SW 1271 (cell line): ENCODE results near the gene SMIM32.

ENCODE experiments used
- DNase-seq, 2 experiments: peaks; one replicate each; lab custom pipeline; 2025; lab: John Stamatoyannopoulos, UW

The SMIM32 gene

DNA sequence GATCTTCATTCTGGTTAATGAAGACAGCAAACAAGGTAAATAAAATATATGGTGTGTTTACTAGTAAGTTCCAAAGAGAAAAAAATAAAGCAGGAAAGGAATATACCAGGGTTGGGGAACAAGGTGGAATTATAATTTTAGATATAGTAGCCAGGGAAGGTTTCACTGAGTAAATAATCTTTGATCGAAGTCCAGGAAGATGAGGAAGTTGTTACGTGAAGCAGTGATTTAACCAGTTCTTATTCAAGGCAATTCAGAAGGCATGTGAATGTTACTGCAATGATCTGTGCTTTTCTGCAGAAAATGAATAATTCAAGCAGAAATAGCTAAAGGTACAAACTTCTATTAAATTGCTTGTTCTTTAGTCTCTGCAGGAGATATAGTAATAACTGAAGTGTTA, 6.2 kb downstream of the SMIM32 start:
- DNase-seq, result no peak

DNA sequence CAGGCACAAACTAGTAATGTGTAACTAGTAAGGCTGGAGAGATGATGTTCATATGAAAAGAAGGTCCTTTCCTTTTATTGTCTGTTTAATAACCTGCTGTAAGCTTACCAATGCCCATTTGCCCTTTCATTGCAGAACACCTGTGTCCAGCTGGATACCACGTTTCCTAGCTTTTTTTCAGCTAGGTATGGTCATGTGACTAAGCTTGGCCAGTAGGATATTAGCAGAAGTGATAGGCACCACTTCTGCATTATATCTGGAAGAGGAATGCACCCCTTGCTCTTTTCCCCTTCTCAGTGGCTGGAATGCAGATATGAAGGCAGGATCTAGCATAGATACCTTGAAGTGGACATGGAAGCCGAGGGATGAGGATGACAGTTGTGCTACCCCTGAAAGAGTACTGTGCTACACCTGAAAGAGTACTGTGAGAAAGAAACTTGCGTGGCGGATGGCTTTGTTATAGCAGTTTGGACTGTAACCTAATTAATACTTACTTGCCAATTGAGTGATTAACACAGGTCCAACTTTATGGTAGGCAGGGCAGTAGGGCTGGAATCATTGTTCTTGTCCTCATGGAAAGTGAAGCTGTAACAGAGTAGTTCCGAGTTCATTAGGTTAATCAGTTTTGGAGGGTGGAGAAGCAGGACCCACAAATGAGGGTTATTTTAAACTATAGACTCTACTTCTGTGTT, 6.8 kb downstream of the SMIM32 start:
- DNase-seq, result no peak

DNA sequence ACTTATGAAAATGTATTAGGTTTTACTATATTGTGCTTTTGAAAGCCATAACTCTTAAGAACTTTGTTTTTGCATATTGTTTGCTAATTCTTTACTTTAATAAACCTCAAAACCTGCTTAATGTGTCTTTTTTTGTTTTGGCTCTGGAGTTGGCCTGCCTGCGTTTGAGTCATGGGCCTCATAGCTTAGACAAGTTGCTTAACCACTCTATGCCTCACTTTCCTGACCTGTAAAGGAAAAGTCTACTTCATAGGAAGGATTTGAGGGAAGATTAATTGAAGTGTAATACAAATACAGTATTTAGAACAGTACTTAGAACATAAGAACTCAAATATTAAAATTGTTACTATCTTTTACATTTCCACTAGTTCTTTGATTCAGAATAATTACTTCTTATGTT, 10.3 kb downstream of the SMIM32 start:
- no peak for DNase-seq

DNA sequence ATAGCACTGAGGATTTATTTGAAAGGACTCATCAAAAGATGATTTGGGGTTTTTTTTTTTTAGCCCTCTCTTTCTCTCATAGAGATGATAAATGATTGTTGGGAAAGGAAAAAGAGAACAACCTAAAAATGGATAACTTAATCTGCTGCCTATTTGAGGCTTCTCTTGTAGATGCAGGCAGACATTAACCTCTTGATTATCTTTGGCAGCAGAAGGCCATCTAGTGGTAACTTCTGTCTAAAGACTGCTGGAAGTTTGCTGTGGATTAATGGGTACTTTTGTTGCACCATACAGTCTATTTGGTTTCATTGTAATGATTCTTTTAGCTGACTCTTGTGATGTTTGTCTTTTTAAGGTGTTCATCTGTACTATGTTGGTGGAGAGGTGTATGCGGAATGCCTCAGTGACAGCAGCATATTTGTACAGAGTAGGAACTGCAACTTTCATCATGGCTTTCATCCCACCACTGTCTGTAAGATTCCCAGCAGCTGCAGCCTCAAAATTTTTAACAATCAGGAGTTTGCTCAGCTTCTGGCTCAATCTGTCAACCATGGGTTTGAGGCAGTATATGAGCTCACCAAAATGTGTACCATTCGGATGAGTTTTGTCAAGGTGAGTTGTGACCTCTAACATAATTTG, 18.8 kb downstream of the SMIM32 start:
- DNase-seq, result peak; percentile 8 to 71

DNA sequence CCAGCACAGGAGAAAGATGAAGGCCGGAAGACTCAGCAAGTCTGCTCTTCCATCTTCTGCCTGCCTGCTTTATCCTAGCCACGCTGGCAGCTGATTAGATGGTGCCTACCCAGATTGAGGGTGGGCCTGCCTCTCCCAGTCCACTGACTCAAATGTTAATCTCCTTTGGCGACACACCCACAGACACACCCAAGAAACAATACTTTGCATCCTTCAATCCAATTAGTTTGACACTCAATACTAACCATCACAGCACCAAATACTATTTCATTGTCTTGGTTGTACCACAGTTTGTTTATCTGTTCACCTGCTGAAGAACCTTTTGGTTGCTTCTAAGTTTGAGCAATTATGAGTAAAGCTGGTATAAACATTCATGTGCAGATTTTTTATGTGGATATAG, 23.7 kb downstream of the SMIM32 start:
- no peak for DNase-seq

DNA sequence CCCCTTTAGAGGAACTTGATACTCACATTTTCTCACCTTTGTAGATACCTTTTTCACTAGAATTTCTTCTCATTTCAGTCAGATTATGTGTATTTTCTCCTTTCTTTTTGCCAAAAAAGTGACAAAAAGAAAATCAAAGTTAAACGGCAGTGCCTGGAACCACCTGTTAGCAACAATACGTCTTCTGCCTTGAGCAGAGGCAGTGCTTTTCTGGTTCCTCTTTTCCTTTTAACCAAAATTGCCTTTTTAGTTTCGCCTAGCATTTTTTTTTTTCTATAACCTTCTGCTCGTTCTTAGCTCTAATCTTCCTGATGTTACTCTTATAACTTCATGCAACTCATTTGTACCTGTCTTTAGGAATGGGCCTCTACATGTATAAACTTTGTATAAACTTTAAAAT, 26.1 kb downstream of the SMIM32 start:
- DNase-seq, result no peak

DNA sequence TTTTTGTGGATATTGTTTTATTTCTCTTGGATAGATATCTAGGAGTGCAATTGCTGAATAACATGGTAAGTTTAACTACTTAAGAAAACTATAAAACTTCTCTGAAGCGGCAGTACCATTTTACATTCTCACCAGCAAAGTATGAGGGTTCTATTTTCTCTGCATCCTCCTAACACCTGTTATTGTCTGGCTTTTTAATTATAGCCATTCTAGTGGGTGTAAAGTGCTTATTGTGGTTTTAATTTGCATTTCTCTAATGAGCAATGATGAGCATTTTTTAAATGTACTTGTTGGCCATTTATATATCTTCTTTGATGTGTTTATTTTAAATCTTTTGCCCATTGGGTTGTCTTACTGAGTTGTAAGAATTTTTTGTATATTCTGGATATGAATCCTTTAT, 28.7 kb downstream of the SMIM32 start:
- DNase-seq, result no peak

DNA sequence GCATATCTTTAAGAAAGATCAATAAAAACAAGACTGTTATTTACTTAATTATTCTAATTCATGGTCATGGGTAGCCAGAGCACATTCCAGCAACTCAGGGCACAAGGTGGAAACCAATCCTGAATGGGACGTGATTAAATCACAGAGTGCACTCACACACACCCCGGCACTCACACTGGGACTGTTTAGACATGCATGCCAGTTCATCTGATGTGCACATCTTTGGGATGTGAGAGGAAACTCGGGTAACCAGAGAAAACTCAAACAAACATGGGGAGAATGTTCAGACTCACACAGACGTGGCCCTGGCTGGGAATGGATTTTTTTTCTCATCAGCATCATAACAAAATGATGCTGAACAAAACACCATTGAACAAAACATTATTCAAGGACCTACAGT, 31.0 kb downstream of the SMIM32 start:
- DNase-seq, result no peak

DNA sequence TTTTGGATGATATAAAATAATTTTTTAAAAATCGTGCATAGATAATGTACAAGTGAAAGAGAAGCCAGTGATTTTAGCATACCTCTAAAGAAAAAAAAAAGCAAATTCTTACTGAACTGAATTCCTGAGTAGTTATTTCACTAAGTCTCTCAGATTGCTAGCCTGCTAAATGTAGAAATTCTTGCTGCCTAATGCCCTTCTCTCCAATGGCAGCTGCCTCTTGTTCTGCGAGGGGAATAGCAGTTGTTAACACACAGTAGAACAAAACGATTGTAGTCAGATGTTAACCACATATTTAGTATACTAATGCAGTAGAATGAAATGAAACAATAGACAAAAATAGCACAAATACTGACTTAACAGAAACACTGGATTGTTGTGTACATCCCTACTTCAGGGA, 33.5 kb downstream of the SMIM32 start:
- DNase-seq, result no peak

DNA sequence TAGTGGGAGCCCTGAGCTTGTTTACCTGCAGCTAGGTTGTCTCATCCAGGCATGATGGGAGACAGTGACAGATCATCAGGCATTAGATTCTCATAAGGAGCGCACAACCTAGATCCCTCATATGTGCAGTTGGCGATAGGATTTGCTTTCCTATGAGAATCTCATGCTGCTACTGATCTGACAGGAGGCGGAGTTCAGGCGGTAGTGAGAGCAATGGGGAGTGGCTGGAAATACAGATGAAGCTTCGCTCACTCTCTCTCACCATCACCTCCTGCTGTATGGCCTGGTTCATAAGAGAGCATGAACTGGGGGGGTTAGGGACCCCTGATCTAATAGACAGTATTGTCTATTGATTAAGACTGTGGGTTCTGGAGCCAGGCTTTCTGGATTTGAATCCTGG, 35.4 kb downstream of the SMIM32 start:
- no peak for DNase-seq

DNA sequence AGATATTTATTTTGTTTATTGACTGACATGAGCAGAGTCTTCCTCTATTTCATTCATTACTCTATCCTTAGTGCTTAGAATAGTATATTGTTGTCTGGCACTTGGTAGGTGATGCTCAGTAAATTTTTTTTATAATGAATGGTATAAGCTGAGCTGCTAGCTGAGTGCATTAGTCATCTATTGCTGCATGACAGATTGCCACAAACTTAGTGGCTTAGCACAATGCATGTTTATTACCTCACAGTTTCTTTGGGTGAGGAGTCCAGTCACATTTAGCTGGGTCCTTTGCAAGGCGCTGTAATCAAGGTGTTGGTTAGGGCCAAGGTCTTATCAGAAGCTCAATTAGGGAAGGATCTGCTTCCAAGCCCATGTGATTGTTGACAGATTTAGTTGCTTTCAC, 37.2 kb downstream of the SMIM32 start:
- DNase-seq, result no peak

DNA sequence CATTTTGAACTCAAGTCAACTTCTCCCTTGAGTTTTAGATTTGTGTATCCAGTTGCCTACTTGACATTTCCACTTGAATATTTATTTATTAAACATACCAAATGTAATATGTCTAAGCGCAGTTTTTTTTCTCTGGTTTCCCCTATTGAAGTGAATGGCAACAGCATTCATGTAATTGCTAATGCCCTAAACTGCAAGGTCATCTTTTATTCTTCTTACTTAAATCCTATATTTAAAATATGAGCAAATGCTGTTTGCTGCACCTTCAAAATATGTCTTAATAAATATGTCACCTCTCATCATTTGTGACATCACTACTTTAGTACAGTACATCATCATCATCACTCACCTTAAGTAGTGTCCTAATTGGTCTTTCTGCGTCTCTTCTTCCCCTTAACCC, 37.9 kb downstream of the SMIM32 start:
- no peak for DNase-seq

DNA sequence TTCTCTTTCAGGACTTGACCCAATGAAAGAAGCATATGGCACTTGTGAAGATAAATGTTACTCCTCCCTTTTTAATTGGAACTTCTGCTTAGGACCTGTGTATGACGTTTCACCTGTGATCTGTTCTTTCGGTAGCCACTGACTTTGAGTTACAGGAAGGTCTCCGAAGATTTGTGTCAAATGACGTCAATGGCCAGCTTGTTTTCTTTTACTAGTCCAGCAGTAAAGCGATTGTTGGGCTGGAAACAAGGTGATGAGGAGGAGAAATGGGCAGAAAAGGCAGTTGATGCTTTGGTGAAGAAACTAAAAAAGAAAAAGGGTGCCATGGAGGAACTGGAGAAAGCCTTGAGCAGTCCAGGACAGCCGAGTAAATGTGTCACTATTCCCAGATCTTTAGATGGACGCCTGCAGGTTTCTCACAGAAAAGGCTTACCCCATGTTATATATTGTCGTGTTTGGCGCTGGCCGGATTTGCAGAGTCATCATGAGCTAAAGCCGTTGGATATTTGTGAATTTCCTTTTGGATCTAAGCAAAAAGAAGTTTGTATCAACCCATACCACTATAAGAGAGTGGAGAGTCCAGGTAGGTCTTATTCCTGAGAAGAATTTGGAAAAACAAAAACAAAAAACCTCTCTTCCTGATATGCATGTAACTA, 39.3 kb downstream of the SMIM32 start:
- DNase-seq, result no peak

DNA sequence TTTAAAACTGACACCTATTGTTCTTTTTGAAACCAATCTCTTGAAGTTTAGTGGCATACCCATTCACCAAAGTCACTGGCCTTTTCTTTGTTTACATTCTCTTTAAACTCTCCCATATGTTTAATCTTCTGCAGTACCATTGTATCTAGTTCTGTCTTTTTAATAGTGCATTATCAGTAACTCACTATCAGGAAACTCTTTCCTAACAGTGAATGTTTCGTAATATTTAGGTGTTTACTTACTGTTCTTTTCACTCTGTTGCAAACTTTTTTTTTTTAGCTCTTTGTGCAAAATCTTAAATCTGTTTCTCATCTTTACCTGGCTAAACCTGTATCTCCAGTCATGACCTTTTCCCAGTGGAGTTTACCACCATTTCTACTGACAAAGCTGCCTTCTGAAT, 43.1 kb downstream of the SMIM32 start:
- no peak for DNase-seq

DNA sequence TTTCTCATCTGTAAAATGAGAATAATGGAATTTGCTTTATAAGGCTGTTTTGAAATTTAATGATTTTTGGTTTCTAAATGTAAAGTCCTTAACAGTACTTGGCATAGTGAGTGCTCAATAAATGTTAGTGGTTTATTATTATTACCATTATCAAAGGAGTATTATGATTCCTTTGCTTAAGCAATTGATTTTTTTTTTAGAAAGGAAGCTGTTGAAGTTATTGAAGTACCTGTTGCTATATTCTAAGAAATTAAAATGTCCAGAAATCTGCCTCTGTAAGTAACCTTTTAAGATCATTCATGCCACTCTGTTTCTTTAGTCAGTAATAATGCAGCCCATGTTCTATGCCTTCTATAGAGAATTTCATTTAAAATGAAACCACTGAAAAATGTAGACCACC, 45.3 kb downstream of the SMIM32 start:
- DNase-seq, result no peak

DNA sequence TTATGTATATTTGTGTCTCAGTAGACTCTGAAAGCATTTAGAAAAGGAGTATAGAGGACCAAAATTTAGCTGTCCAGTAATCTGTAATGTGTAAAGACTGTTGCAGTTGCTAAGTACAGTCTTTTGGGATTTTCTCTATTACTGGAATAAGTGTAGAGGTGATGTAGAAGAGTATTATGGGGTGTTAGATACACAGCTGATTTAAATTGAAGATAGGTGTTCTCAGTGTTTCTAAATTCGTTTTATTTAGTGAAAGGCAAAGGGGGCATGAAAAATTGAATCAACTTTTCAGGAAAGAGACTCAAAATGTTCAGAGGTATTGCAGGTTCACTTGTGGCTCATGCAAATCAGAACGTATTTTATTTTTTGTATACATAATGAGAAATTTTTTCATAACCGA, 46.8 kb downstream of the SMIM32 start:
- no peak for DNase-seq

DNA sequence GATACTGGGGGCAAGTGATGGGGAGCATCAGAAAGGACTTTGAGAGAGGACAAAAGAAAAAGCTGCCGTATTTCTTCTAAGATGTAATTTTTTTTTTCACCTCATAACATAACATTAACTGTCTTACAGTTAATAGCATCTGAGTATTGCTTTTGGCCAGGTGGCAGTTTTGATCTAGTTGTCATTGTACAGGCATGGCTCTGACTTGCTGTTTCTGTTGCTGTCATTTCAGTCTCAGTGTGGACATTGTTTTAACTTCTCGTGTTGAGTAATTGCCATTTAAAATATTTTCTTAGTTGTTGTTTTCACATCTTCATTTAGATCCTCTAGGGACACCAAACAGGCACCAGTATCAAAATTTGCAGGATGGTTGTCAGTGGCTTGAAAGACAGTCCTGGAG, 47.9 kb downstream of the SMIM32 start:
- no peak for DNase-seq

DNA sequence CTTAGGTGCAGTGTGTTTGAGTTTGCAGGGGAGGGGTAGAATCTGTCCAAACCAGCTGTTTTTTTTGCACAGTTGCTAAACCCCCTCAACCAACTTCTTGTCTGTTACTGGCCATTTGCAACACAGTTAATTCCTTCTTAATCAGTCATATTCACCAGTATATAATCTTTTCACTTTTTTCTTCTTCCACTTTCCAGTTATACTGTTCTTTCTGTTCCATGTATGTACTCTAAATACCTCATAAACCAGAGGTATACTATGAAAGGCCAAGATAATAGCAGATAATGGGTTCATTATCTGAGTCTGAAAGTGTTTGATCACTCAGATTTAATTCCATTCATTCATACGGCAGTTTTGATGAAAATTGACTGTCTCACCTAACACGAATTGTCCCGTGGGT, 49.2 kb downstream of the SMIM32 start:
- DNase-seq, result no peak

DNA sequence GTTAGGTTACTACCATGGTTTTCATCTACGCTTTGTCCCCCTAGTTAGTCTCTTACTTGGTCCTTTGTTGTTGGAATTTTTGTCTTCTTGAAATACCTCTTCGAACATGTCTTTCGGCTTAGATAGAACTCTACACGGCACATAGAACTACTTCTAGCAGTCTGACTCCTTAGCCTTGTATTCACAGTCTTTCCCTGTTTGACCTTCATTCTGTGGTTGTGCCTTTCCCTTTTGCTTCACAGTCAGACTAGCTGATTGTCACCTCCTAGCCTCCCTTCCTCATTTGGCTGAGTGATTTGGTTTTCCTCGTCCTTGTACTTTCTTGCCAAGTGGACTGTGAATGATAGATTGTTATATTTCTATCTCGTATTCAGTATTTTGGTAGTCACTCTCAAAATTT, 49.6 kb downstream of the SMIM32 start:
- no peak for DNase-seq

DNA sequence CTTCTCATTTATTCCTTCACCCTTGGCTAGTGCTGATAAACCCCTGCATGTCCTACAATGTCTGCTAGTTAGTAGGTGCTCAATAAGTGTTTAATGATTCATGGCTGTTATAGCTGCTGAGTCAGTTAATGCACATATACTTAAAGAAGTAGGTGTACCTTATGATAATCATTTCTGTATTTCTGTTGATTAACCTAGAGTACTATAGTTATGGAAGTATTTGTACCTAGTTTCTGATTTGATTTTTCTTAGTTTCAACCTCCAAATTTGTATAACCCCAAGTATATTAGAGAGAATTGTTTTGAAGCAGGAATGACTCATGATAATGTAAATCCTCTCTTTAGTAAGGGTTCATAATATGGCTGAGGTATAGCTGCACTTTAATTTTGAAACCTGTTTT, 51.4 kb downstream of the SMIM32 start:
- DNase-seq, result no peak
